Skeletal muscle satellite cell (primary cell): ENCODE measurements around the gene DBH.
"Not testable (repeated sequence)": the region's sequence is repeated elsewhere in the genome, so short reads cannot be mapped to it uniquely, and the experiment has no call there.

ENCODE experiments used
- H3K27me3 ChIP-seq: 2 replicates; pipeline ENCODE4 v1.7.0; 2013; ENCODE audit warnings: low read length; ENCODE audit not compliant: control insufficient read depth, insufficient read depth
- H3K36me3 ChIP-seq: 2 replicates; pipeline ENCODE4 v1.7.0; 2013; ENCODE audit warnings: mild to moderate bottlenecking, control low read depth, low read length; ENCODE audit not compliant: insufficient read depth
- H3K4me1 ChIP-seq: 2 replicates; pipeline ENCODE4 v1.7.0; 2013; ENCODE audit warnings: low read length; ENCODE audit not compliant: control insufficient read depth, insufficient read depth
- H3K4me2 ChIP-seq: 2 replicates; pipeline ENCODE4 v1.7.0; 2013; ENCODE audit warnings: mild to moderate bottlenecking, low read length
- H3K4me3 ChIP-seq: 2 replicates; pipeline ENCODE4 v1.7.0; 2013; ENCODE audit warnings: low read length
- H3K9ac ChIP-seq: 2 replicates; pipeline ENCODE4 v1.7.0; 2013; ENCODE audit warnings: mild to moderate bottlenecking, low read depth, low read length, moderate library complexity
- H3K9me3 ChIP-seq: replicated peaks from 2 replicates; pipeline ENCODE4 v1.7.0; 2013; ENCODE audit warnings: mild to moderate bottlenecking, control low read depth, low read length

Gene DBH

DNA sequence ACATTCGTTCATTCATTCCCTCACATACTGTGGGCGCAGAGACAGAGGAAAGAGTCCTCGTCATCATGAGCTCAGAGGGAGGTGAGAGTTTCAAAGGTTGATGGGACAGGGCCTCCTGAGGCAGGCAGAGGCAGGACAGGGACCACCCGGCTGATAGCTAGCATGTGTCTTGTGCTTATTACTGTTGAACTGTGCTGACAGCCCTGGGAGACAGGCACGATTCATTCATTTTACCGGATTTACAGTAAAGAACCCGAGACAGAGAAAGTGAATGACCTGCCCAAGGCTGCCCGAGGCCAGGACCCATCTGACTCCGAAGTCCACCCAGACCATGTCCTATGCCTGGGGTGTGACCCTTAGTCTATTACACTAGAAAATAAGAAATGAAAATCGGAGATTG lies 22.1 kb upstream of the DBH start:
- no peak overlapping the region for H3K4me3 ChIP-seq
- H3K27me3 ChIP-seq, result peaks cover 96% of the 10 kb centered on the region
- no peak overlapping the region for H3K9ac ChIP-seq
- no peaks in the 10 kb centered on the region for H3K4me1 ChIP-seq
- no peaks in the 10 kb centered on the region for H3K9me3 ChIP-seq
- H3K4me2 ChIP-seq, result no peak overlapping the region
- no peaks in the 10 kb centered on the region for H3K36me3 ChIP-seq

DNA sequence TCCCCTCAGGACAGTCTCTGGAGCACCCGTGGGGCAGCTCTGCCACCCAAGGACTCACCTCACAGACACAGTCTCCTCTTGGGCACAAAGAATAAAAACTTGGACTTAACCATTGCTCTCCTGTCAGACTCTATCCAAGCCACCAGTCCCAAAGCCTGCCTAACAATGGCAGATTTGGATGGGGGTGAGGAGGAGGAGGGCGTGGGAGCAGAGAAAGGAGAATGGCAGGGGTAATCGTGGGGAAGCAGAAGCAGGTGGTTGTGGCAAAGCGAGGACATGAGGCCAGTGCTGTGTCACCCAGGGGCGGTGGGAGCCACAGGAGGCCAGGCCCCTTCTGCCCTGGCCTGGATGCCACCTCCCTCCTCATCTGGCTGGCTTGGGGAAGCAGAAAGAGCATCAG lies 21.5 kb upstream of the DBH start:
- no peaks in the 10 kb centered on the region for H3K4me1 ChIP-seq
- no peak overlapping the region for H3K9ac ChIP-seq
- no peaks in the 10 kb centered on the region for H3K9me3 ChIP-seq
- H3K36me3 ChIP-seq, result no peaks in the 10 kb centered on the region
- no peak overlapping the region for H3K4me3 ChIP-seq
- H3K4me2 ChIP-seq, result no peak overlapping the region
- H3K27me3 ChIP-seq, result peaks cover 96% of the 10 kb centered on the region

DNA sequence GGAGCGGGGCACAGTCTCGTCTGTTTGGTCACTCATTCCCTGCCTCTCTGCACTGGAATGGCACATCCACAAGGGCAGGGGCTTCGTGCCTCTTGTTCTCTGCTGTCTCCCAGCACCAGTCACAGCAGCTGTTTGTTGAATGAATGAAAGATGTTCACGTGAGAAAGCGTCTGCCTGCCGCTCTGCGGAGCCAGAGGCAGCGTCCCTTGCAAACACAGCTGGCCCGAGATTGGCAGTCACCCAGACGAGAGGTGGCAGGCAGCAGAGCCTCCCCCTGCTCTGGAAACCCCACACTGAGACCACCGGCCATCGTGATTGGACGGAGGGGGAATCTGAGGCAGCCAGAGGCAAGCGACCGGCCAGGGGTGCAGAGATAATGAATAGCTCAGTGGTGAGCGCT lies 21.0 kb upstream of the DBH start:
- Histone ChIP-seq H3K4me2 (no peak overlapping the region), H3K36me3 (no peaks in the 10 kb centered on the region), H3K4me3 (no peak overlapping the region), H3K9me3 (no peaks in the 10 kb centered on the region), H3K27me3 (peaks cover 98% of the 10 kb centered on the region), H3K4me1 (no peaks in the 10 kb centered on the region), H3K9ac (no peak overlapping the region)

DNA sequence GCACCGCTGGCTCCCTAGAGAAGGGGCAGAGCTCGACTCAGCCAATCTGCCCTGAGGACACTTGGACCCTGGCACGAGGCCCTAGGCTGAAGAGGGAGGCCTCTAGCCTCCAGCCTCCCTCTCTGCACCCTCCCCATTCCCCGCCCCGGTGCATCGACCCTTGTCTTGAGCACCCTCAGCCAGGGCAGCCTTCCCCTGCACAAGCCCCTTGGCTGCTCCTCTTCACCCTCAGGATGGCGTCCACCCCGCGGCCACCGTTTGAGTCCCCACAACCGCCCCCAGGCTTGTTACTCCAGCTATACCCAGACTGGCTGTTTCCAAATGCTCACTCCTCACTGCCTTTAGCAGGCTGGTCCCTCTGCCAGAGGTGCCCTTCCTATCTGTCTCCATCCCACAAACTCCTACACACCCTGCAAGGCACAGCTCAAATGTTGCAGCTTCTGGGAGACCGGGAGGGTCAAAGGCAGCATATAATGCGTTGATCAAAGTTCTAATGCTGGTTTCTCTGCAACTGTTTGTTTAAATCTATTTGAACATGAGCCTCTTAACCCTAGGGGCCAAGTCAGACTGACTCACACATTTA lies 20.5 kb upstream of the DBH start:
- H3K4me3 ChIP-seq, result no peak overlapping the region
- no peak overlapping the region for H3K9ac ChIP-seq
- no peaks in the 10 kb centered on the region for H3K9me3 ChIP-seq
- H3K4me2 ChIP-seq, result no peak overlapping the region
- no peaks in the 10 kb centered on the region for H3K36me3 ChIP-seq
- H3K27me3 ChIP-seq, result peaks cover 96% of the 10 kb centered on the region
- H3K4me1 ChIP-seq, result no peaks in the 10 kb centered on the region

GRCh38 chr9:133616643-133617405 lies 19.3 kb upstream of the DBH start:
- H3K4me3 ChIP-seq, result no peak overlapping the region
- peaks cover 93% of the 10 kb centered on the region for H3K27me3 ChIP-seq
- H3K4me1 ChIP-seq, result no peaks in the 10 kb centered on the region
- H3K4me2 ChIP-seq, result no peak overlapping the region
- H3K9ac ChIP-seq, result no peak overlapping the region
- H3K36me3 ChIP-seq, result no peaks in the 10 kb centered on the region
- no peaks in the 10 kb centered on the region for H3K9me3 ChIP-seq

GRCh38 chr9:133618726-133619125 lies 17.4 kb upstream of the DBH start:
- no peaks in the 10 kb centered on the region for H3K9me3 ChIP-seq
- H3K36me3 ChIP-seq, result no peaks in the 10 kb centered on the region
- no peak overlapping the region for H3K9ac ChIP-seq
- peaks cover 84% of the 10 kb centered on the region for H3K27me3 ChIP-seq
- no peak overlapping the region for H3K4me2 ChIP-seq
- no peaks in the 10 kb centered on the region for H3K4me1 ChIP-seq
- H3K4me3 ChIP-seq, result no peak overlapping the region

GRCh38 chr9:133619791-133620190 lies 16.4 kb upstream of the DBH start:
- Histone ChIP-seq H3K4me2 (no peak overlapping the region), H3K36me3 (no peaks in the 10 kb centered on the region), H3K9ac (no peak overlapping the region), H3K4me1 (no peaks in the 10 kb centered on the region), H3K9me3 (no peaks in the 10 kb centered on the region), H3K27me3 (peaks cover 78% of the 10 kb centered on the region), H3K4me3 (no peak overlapping the region)

GRCh38 chr9:133621725-133622267 lies 14.4 kb upstream of the DBH start:
- H3K4me2 ChIP-seq, result no peak overlapping the region
- peaks cover 63% of the 10 kb centered on the region for H3K27me3 ChIP-seq
- H3K9me3 ChIP-seq, result no peaks in the 10 kb centered on the region
- H3K4me3 ChIP-seq, result no peak overlapping the region
- no peak overlapping the region for H3K9ac ChIP-seq
- no peaks in the 10 kb centered on the region for H3K4me1 ChIP-seq
- no peaks in the 10 kb centered on the region for H3K36me3 ChIP-seq

GRCh38 chr9:133622555-133622954 lies 13.6 kb upstream of the DBH start:
- Histone ChIP-seq H3K9me3 (no peaks in the 10 kb centered on the region), H3K4me2 (no peak overlapping the region), H3K9ac (no peak overlapping the region), H3K4me1 (no peaks in the 10 kb centered on the region), H3K4me3 (no peak overlapping the region), H3K27me3 (peaks cover 60% of the 10 kb centered on the region), H3K36me3 (no peaks in the 10 kb centered on the region)

DNA sequence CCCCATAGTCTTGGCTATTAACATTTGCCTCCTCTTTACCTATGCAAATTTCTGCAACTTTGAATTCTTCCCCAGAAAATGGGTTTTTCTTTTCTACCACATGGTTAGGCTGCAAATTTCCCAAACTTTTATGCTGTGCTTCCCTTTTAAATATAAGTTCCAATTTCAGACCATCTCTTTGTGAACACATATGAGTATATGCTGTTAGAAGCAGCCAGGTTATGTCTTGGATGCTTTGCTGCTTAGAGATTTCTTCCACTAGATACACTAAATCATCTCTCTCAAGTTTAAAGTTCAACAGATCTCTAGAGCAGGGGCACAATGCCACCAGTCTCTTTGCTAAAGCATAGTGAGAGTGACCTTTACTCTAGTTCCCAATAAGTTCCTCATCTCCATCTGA lies 10.2 kb upstream of the DBH start:
- not testable (repeated sequence) for H3K4me2 ChIP-seq, H3K9ac ChIP-seq, H3K36me3 ChIP-seq, H3K9me3 ChIP-seq, H3K4me1 ChIP-seq, H3K4me3 ChIP-seq
- peaks cover 46% of the 10 kb centered on the region for H3K27me3 ChIP-seq

GRCh38 chr9:133627341-133627740 lies 8.8 kb upstream of the DBH start:
- H3K4me1 ChIP-seq, result no peaks in the 10 kb centered on the region
- no peak overlapping the region for H3K4me2 ChIP-seq
- peaks cover 42% of the 10 kb centered on the region for H3K27me3 ChIP-seq
- no peaks in the 10 kb centered on the region for H3K9me3 ChIP-seq
- no peak overlapping the region for H3K4me3 ChIP-seq
- H3K36me3 ChIP-seq, result no peaks in the 10 kb centered on the region
- no peak overlapping the region for H3K9ac ChIP-seq

GRCh38 chr9:133628766-133629165 lies 7.4 kb upstream of the DBH start:
- H3K9me3 ChIP-seq, result no peaks in the 10 kb centered on the region
- no peak overlapping the region for H3K4me2 ChIP-seq
- H3K4me3 ChIP-seq, result no peak overlapping the region
- no peaks in the 10 kb centered on the region for H3K4me1 ChIP-seq
- H3K27me3 ChIP-seq, result peaks cover 49% of the 10 kb centered on the region
- no peak overlapping the region for H3K9ac ChIP-seq
- H3K36me3 ChIP-seq, result no peaks in the 10 kb centered on the region
